Osteoblast (primary cell): ENCODE measurements around the gene ATRNL1. TPM values are rescaled to one million over a fixed set of nuclear protein-coding genes. Genes with fewer than 3 reads are reported as not detected.
A peak's percentile ranks its signal among the peaks of the same experiment; 100 is the strongest.

Experiments used
- DNase-seq: peaks from one replicate; pipeline ENCODE4 v3.0.0; 2011; ENCODE audit warnings: low spot score, mixed read lengths; ENCODE audit not compliant: insufficient read length; ENCODE audit errors: missing footprints
- H2AFZ ChIP-seq: 2 replicates; pipeline ENCODE4 v1.6.0; 2011; ENCODE audit warnings: mild to moderate bottlenecking, low read length
- H3K27ac ChIP-seq: 2 replicates; pipeline ENCODE4 v1.5.1; 2011; ENCODE audit warnings: mild to moderate bottlenecking, low read depth, low read length, moderate library complexity
- H3K27me3 ChIP-seq: 2 replicates; pipeline ENCODE4 v1.6.0; 2012; ENCODE audit warnings: mild to moderate bottlenecking, control low read depth, inconsistent platforms, low read length, moderate library complexity; ENCODE audit not compliant: insufficient read depth
- H3K36me3 ChIP-seq: 2 replicates; pipeline ENCODE4 v1.5.1; 2011; ENCODE audit warnings: mild to moderate bottlenecking, low read length, control low read depth, moderate library complexity; ENCODE audit not compliant: insufficient read depth
- H3K4me1 ChIP-seq: 2 replicates; pipeline ENCODE4 v1.5.1; 2011; ENCODE audit warnings: mild to moderate bottlenecking, low read length, control low read depth, moderate library complexity; ENCODE audit not compliant: insufficient read depth
- H3K4me2 ChIP-seq: 2 replicates; pipeline ENCODE4 v1.6.0; 2011; ENCODE audit warnings: mild to moderate bottlenecking, low read length; ENCODE audit not compliant: insufficient read depth
- H3K4me3 ChIP-seq: fragments of 200-600 bp; sonication (generic); 3 replicates; pipeline ENCODE4 v1.5.1; 2012; ENCODE audit warnings: mild to moderate bottlenecking, low read length, inconsistent platforms; ENCODE audit not compliant: insufficient read depth
- H3K79me2 ChIP-seq: 2 replicates; pipeline ENCODE4 v1.6.0; 2012; ENCODE audit warnings: mild to moderate bottlenecking, low read length, control low read depth, inconsistent platforms; ENCODE audit not compliant: insufficient read depth
- H3K9me3 ChIP-seq: 2 replicates; pipeline ENCODE4 v1.5.1; 2011; ENCODE audit warnings: low read depth, low read length, control low read depth
- H4K20me1 ChIP-seq: 2 replicates; pipeline ENCODE4 v1.6.0; 2012; ENCODE audit warnings: mild to moderate bottlenecking, low read length, control low read depth; ENCODE audit not compliant: insufficient read depth
- total RNA-seq: library from RNA; depleted of rRNA; stranded (reverse); fragments of >200 nt; gene quantifications from 2 replicates; pipeline ENCODE4 v1.2.3, GENCODE V29; 2012
- TF ChIP-seq, protein P1 (sequence below): IDR thresholded peaks from 2 replicates; pipeline ENCODE4 v1.5.1; 2011; ENCODE audit warnings: mild to moderate bottlenecking, low read depth, low read length, moderate library complexity; ENCODE audit errors: extremely low read depth

Gene ATRNL1
- total RNA-seq, 1 donor = 1.4 TPM

DNA sequence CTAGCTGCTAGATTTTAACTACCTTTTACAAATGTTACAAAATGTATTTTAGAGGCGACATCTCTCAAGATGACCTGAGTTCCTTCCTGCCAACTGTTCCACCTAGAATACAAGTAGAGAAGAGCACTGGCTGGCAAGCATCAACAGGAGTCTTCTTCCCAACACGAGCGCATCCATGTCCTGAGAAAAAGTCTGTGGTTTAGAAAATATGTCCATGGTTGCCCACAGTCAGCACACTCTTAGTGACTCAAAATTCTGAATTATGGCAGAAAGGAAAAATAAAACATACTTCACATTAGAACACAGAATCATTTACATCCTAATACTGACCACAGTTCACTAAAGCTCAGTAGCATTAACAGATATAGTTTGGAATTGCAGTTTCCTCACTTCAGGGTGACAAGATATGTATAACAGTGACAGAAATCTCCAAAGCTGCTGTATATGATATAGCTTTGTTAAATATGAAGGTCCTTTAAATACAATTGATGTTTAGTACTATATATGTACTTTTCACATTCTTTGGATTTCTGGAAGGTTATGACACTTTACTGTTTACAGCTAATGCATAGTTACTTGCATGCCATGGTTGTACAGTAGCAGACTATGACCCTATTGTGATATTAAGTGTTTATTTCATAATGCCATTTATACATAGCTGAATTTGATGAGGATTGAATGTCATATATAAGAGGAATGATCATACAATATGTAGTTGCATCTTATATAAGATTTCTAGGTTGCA is 852.7 kb downstream of the ATRNL1 start:
- H3K9me3 ChIP-seq = no peaks in the 10 kb centered on the region
- H3K4me2 ChIP-seq = peak overlapping the region; percentile 23
- no peak for DNase-seq
- no peaks in the 10 kb centered on the region for H3K79me2 ChIP-seq
- H3K4me1 ChIP-seq = peaks cover 64% of the 10 kb centered on the region
- no peaks in the 10 kb centered on the region for H3K36me3 ChIP-seq
- H2AFZ ChIP-seq = peak overlapping the region; percentile 25
- no peaks in the 10 kb centered on the region for H4K20me1 ChIP-seq
- H3K27me3 ChIP-seq = no peaks in the 10 kb centered on the region
- no peak overlapping the region for H3K4me3 ChIP-seq
- peak overlapping the region; percentile 20 for H3K27ac ChIP-seq
- TF ChIP-seq, protein P1, sequence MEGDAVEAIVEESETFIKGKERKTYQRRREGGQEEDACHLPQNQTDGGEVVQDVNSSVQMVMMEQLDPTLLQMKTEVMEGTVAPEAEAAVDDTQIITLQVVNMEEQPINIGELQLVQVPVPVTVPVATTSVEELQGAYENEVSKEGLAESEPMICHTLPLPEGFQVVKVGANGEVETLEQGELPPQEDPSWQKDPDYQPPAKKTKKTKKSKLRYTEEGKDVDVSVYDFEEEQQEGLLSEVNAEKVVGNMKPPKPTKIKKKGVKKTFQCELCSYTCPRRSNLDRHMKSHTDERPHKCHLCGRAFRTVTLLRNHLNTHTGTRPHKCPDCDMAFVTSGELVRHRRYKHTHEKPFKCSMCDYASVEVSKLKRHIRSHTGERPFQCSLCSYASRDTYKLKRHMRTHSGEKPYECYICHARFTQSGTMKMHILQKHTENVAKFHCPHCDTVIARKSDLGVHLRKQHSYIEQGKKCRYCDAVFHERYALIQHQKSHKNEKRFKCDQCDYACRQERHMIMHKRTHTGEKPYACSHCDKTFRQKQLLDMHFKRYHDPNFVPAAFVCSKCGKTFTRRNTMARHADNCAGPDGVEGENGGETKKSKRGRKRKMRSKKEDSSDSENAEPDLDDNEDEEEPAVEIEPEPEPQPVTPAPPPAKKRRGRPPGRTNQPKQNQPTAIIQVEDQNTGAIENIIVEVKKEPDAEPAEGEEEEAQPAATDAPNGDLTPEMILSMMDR = no peak

DNA sequence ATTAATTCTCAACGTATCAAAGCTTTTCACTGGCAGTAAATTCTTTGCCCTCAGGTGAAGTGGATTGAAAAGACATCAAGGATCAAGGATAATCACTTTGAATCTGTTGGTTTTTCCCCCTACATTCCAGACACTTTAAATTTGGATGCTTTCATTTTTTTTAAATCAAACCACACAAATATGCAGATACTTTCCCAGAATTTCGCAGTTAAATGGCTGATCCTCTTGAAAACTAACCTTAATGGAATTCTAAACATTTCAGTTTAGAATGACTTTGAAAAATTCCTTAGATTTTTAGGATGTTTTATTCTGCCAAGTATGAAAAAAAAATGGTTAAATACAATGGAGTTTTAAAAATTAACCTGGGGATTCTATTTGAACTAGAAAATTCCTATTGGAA is 853.9 kb downstream of the ATRNL1 start:
- Histone ChIP-seq H3K4me2 (peak overlapping the region; percentile 47), H3K36me3 (no peaks in the 10 kb centered on the region), H3K9me3 (no peaks in the 10 kb centered on the region), H4K20me1 (no peaks in the 10 kb centered on the region), H3K4me3 (no peak overlapping the region), H3K4me1 (peaks cover 62% of the 10 kb centered on the region), H3K27me3 (no peaks in the 10 kb centered on the region), H3K79me2 (no peaks in the 10 kb centered on the region), H2AFZ (no peak overlapping the region), H3K27ac (no peak overlapping the region)
- TF ChIP-seq, protein P1 = no peak
- DNase-seq = no peak

DNA sequence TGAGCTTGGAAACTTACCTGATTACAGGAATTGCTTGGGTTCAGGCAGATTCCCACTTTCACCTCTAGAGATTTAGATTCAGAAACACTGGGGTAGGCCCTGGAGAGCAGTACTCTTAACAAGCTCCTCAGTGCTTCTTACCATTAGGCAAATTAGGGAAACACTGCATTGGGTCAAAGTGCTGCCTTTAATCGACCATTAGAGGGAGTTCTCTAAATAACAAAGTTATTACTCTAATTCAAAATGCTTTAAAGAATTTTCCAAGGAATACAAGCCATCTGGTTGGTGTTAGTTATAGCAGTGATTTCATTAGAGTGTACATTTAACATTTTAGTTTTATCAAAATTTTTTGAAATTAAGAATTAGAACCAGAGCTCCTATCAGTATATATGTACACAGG is 855.3 kb downstream of the ATRNL1 start:
- Histone ChIP-seq H3K4me2 (no peak overlapping the region), H3K9me3 (no peaks in the 10 kb centered on the region), H3K27ac (no peak overlapping the region), H3K4me3 (no peak overlapping the region), H4K20me1 (no peaks in the 10 kb centered on the region), H3K36me3 (no peaks in the 10 kb centered on the region), H3K27me3 (no peaks in the 10 kb centered on the region), H3K79me2 (no peaks in the 10 kb centered on the region), H2AFZ (no peak overlapping the region), H3K4me1 (peaks cover 57% of the 10 kb centered on the region)
- DNase-seq = no peak
- TF ChIP-seq, protein P1 = peak; percentile 40

DNA sequence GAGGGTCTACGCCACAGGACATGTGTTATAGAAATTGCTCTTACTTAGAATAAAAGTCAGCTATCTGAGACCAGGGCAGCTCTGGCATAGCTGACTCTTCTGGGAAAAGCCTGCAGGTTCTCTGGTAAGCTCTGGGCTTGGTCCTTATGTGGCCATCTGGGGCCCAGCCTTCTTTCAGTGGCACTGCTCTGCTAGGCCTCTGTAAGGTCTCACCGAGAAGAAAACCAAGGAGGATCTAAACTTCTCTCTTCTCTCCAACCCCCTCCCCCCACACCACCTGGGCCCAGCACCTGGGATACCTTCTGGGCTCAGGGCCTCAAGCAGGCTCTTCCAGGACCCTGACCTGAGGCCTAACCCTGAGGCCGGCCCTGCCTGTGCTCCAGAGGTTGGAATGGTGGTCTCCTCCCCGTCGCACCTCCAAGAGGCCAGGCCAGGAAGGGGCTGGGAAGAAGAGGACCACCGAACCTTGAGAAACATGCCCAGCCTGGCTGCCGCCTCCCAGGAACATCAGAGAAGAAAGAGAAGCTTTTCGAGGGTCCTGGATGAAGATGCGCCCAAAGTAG is 856.2 kb downstream of the ATRNL1 start:
- no peak overlapping the region for H3K4me3 ChIP-seq
- TF ChIP-seq, protein P1 = no peak
- H3K9me3 ChIP-seq = no peaks in the 10 kb centered on the region
- no peak overlapping the region for H3K27ac ChIP-seq
- H3K36me3 ChIP-seq = no peaks in the 10 kb centered on the region
- H3K4me1 ChIP-seq = peaks cover 57% of the 10 kb centered on the region
- no peak for DNase-seq
- H3K4me2 ChIP-seq = no peak overlapping the region
- H3K79me2 ChIP-seq = no peaks in the 10 kb centered on the region
- no peaks in the 10 kb centered on the region for H4K20me1 ChIP-seq
- H3K27me3 ChIP-seq = no peaks in the 10 kb centered on the region
- H2AFZ ChIP-seq = no peak overlapping the region
